Measurements from ENCODE around the gene ZNF416. TPM values are rescaled to one million over a fixed set of nuclear protein-coding genes. Genes with fewer than 3 reads are reported as not detected.

The ZNF416 gene
- polyA plus RNA-seq (2012; ENCODE audit: low read depth, missing spikeins): 2.1 TPM

- FAIRE-seq: peak; percentile 100
Measured at GRCh38 chr19:57578487-57579205, at the start of gene ZNF416. Gene ZNF416, minus strand, starts transcription at chr19:57578911. Its CDS starts 207 bp downstream, at chr19:57578704.

GRCh38 chr19:57623091-57623490 is 44.4 kb upstream of the ZNF416 start:
- FAIRE-seq: no peak
- no peak for DNase-seq (ENCODE audit: insufficient read length, low spot score)
- TF ChIP-seq POLR2A (IDR thresholded peaks at IDR 0.05; ENCODE audit: low read depth, low read length) (no peak), POU2F2 (IDR thresholded peaks at IDR 0.05; ENCODE audit: low read depth, low read length) (no peak), TAF1 (IDR thresholded peaks at IDR 0.05; ENCODE audit: low read depth, low read length) (no peak), SPI1 (IDR thresholded peaks at IDR 0.05; ENCODE audit: low read depth, low read length) (no peak), POLR2AphosphoS5 (IDR thresholded peaks at IDR 0.05; ENCODE audit: low read depth, low read length) (no peak), PAX5 (IDR thresholded peaks at IDR 0.05; ENCODE audit: insufficient read depth, low read length, severe bottlenecking) (no peak)

More at GRCh38 chr19:57578487-57579205, at the start of gene ZNF416:
- peak; percentile 94 for DNase-seq (ENCODE audit: insufficient read length, low spot score)
- TF ChIP-seq POLR2A (IDR thresholded peaks at IDR 0.05; ENCODE audit: low read depth, low read length) (peak; percentile 64), PAX5 (IDR thresholded peaks at IDR 0.05; ENCODE audit: insufficient read depth, low read length, severe bottlenecking) (no peak), TAF1 (IDR thresholded peaks at IDR 0.05; ENCODE audit: low read depth, low read length) (peak; percentile 46; the same call in 1 of the 2 replicates), POLR2AphosphoS5 (IDR thresholded peaks at IDR 0.05; ENCODE audit: low read depth, low read length) (no peak), SPI1 (IDR thresholded peaks at IDR 0.05; ENCODE audit: low read depth, low read length) (no peak), POU2F2 (IDR thresholded peaks at IDR 0.05; ENCODE audit: low read depth, low read length) (peak; percentile 90)

- no peak for FAIRE-seq
- TF ChIP-seq POLR2AphosphoS5 (IDR thresholded peaks at IDR 0.05; ENCODE audit: low read depth, low read length) (0 out of 2 replicates have a peak, but pooled peaks have one; percentile 38), PAX5 (IDR thresholded peaks at IDR 0.05; ENCODE audit: insufficient read depth, low read length, severe bottlenecking) (no peak), POLR2A (IDR thresholded peaks at IDR 0.05; ENCODE audit: low read depth, low read length) (no peak), SPI1 (IDR thresholded peaks at IDR 0.05; ENCODE audit: low read depth, low read length) (no peak)
- no peak for DNase-seq (ENCODE audit: insufficient read length, low spot score)
Measured at GRCh38 chr19:57620673-57621348, 42.1 kb upstream of the ZNF416 start.

- TF ChIP-seq POLR2AphosphoS5 (IDR thresholded peaks at IDR 0.05; ENCODE audit: low read depth, low read length) (no peak), POLR2A (IDR thresholded peaks at IDR 0.05; ENCODE audit: low read depth, low read length) (no peak), POU2F2 (IDR thresholded peaks at IDR 0.05; ENCODE audit: low read depth, low read length) (no peak), TAF1 (IDR thresholded peaks at IDR 0.05; ENCODE audit: low read depth, low read length) (no peak), SPI1 (IDR thresholded peaks at IDR 0.05; ENCODE audit: low read depth, low read length) (no peak), PAX5 (IDR thresholded peaks at IDR 0.05; ENCODE audit: insufficient read depth, low read length, severe bottlenecking) (no peak)
- DNase-seq (ENCODE audit: insufficient read length, low spot score) (no peak), FAIRE-seq (peak; percentile 9)
Measured at GRCh38 chr19:57615346-57615745, 36.6 kb upstream of the ZNF416 start.

- TF ChIP-seq TAF1 (IDR thresholded peaks at IDR 0.05; ENCODE audit: low read depth, low read length) (peak; percentile 58), SPI1 (IDR thresholded peaks at IDR 0.05; ENCODE audit: low read depth, low read length) (no peak), POLR2AphosphoS5 (IDR thresholded peaks at IDR 0.05; ENCODE audit: low read depth, low read length) (peak; percentile 85), PAX5 (IDR thresholded peaks at IDR 0.05; ENCODE audit: insufficient read depth, low read length, severe bottlenecking) (no peak), POU2F2 (IDR thresholded peaks at IDR 0.05; ENCODE audit: low read depth, low read length) (no peak), POLR2A (IDR thresholded peaks at IDR 0.05; ENCODE audit: low read depth, low read length) (peak; percentile 64)
- FAIRE-seq (peak; percentile 93), DNase-seq (ENCODE audit: insufficient read length, low spot score) (peak; percentile 91)
Measured at GRCh38 chr19:57613941-57614743, 35.4 kb upstream of the ZNF416 start, which contains the start of gene ZNF134. Gene ZNF134, plus strand, starts transcription at chr19:57614242. Its CDS starts 5,227 bp downstream, at chr19:57619469.

GRCh38 chr19:57611113-57611512 is 32.4 kb upstream of the ZNF416 start:
- FAIRE-seq (no peak), DNase-seq (ENCODE audit: insufficient read length, low spot score) (no peak)
- TF ChIP-seq SPI1 (IDR thresholded peaks at IDR 0.05; ENCODE audit: low read depth, low read length): no peak

GRCh38 chr19:57606931-57607330 is 28.2 kb upstream of the ZNF416 start:
- FAIRE-seq (no peak), DNase-seq (ENCODE audit: insufficient read length, low spot score) (no peak)
- TF ChIP-seq SPI1 (IDR thresholded peaks at IDR 0.05; ENCODE audit: low read depth, low read length) (no peak), POLR2A (IDR thresholded peaks at IDR 0.05; ENCODE audit: low read depth, low read length) (no peak), POU2F2 (IDR thresholded peaks at IDR 0.05; ENCODE audit: low read depth, low read length) (no peak), TAF1 (IDR thresholded peaks at IDR 0.05; ENCODE audit: low read depth, low read length) (no peak), PAX5 (IDR thresholded peaks at IDR 0.05; ENCODE audit: insufficient read depth, low read length, severe bottlenecking) (no peak)

GRCh38 chr19:57599761-57600383 is 21.2 kb upstream of the ZNF416 start, which contains the start of gene ZNF530:
Gene ZNF530, plus strand, starts transcription at chr19:57599885. Its CDS starts 4,461 bp downstream, at chr19:57604346.
- FAIRE-seq: peak; percentile 97

GRCh38 chr19:57599377-57599760 is 20.7 kb upstream of the ZNF416 start:
- TF ChIP-seq POU2F2 (IDR thresholded peaks at IDR 0.05; ENCODE audit: low read depth, low read length): no peak
- TF ChIP-seq SPI1 (IDR thresholded peaks at IDR 0.05; ENCODE audit: low read depth, low read length): no peak
- TF ChIP-seq POLR2A (IDR thresholded peaks at IDR 0.05; ENCODE audit: low read depth, low read length): no peak
- no peak for TF ChIP-seq TAF1 (IDR thresholded peaks at IDR 0.05; ENCODE audit: low read depth, low read length)
- no peak for TF ChIP-seq PAX5 (IDR thresholded peaks at IDR 0.05; ENCODE audit: insufficient read depth, low read length, severe bottlenecking)
- no peak for TF ChIP-seq POLR2AphosphoS5 (IDR thresholded peaks at IDR 0.05; ENCODE audit: low read depth, low read length)
- no peak for DNase-seq (ENCODE audit: insufficient read length, low spot score)

More at GRCh38 chr19:57599761-57600383, 21.2 kb upstream of the ZNF416 start, which contains the start of gene ZNF530:
- no peak for TF ChIP-seq SPI1 (IDR thresholded peaks at IDR 0.05; ENCODE audit: low read depth, low read length)
- TF ChIP-seq POLR2A (IDR thresholded peaks at IDR 0.05; ENCODE audit: low read depth, low read length): peak; percentile 45; the same call in 1 of the 2 replicates
- TF ChIP-seq POLR2AphosphoS5 (IDR thresholded peaks at IDR 0.05; ENCODE audit: low read depth, low read length): peak; percentile 75; the same call in 1 of the 2 replicates
- DNase-seq (ENCODE audit: insufficient read length, low spot score): peak; percentile 85

More at GRCh38 chr19:57599377-57599760, 20.7 kb upstream of the ZNF416 start:
- no peak for FAIRE-seq
